Suppressor macrophage treated with lipopolysaccharide for 1 hour (primary cell): ENCODE data around the gene CETN1.

ENCODE experiments used
- DNase-seq, 3 donors: peaks; one replicate each; pipeline ENCODE4 v3.0.0-alpha.2; 2020 to 2022

CETN1 gene

DNA sequence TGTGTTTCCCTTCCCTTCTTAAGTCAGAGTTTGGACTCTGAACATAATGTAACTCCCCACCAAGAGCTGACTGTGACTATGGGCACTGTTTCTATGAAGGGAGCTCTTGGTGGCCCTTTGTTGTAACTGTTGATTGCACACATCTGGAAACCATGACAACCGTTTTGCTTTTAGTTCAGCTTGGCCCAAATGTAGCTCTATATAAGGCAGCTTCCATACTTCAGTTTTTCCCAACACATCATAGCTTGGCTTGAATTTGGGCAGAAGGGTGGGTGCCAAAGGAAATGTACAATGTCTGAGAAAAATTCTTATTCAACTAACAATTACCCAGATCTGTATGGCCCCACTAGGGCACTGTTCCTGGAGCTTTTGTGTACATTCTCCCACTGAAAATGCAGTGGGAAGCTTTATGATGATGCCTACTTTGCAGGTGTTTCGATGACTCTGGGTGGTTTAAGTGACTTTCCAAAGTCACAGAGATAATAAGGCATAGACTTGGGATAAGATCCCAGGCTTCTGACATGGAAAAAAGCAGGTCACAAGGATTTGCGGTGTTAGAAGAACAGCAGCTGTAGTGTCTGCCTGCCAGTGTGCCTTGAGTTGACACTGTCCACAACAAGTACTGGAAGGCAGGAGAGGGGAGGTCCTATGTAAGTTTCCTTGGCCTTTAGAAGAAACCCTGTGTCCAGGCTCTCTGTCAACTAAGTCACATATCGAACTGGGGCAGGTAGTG is 2.4 kb upstream of the CETN1 start:
- DNase-seq: no peak

DNA sequence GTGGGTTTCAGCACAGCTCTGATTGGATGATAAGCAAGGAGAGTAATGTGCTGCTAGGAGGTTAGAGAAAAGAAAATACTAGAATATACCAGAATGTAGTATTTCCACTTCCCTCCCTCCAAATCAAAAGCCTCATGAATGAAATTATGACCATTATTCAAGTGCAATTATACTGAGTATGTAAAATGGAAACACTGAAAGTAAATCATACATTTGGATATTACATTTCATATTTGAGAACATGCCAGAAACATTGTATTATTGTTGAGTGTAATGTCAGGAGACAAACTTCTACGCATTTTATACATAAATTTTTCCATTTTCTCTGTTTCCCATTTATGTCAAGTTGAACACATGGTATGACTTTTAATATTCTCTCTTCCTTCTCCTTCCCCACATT is 942 bp upstream of the CETN1 start:
- no peak for DNase-seq

DNA sequence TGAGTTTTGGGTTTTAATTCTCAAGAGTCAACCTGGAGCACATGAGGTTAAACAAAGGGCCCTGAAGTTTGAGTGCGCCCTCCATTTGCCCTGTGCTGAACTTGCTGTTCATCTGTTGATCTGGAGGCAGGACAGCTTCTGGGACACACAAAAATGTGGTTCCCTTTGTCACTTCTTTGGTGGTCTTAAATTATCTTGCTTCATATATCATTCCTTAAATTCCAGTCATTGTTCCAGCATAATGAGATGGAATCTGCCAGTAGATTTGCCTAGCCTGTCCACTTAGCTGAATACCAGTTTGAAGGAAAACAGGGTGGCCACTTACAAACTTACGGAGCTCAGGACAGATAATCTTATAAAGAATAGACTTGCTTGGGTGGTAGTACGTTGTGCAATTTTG is 916 bp downstream of the CETN1 start:
- DNase-seq: no peak

DNA sequence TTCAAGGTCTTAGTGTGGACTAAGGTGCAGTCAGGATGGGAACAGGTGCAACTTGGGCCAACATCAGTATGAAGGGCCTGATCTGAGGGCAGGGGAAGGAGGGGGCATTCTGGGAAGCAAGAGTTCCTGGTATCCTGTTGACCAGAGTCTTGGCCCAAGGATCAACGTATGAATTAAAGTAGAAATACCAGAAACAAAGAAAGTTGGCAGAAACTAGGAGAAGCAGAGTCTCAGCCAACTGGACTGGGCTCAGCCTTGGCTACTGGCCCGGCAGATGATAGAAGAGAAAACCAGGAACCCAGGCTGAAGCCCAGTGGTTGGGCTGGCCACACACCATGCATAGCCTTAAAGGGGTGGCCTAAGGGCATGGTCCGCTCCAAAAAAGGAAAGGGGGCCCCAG is 2.3 kb downstream of the CETN1 start:
- DNase-seq: no peak

DNA sequence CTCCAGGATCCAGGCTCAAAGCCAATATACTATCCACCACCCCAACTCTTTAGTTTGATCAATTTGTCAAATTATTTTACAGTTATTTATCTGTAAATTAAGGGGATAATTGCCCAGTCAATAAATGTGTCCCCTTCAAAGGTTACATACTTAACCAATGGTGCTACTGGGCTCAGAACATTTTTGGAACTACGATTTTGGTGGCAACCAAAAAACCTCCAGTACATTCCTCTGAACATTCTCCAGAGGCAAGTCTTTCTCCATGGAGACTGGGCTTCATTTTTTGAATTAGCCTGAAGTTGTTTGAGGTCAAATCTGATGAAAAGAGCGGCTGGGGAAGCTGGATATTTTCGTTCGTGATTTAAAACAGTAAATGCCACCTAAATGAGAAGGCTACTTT is 14.9 kb downstream of the CETN1 start:
- no peak for DNase-seq

DNA sequence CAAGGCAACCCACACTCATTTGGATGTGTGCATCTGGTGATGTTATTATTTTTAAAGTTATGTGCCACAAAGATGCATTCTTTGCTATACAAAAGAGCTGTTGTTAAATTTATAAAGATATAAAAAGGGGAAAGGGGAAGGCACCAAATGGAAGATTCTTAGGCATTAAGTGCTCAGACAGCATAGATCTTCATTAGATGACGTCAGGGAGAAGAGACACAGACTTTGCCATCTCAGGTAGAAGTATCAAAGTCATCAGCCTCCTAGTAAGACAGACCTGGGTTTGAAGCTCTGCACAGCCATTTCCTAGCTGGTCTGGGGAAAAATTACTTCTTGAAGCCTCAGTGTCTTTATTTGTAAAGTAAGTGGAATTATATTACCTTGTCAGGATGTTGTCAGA is 15.4 kb downstream of the CETN1 start:
- DNase-seq: no peak

DNA sequence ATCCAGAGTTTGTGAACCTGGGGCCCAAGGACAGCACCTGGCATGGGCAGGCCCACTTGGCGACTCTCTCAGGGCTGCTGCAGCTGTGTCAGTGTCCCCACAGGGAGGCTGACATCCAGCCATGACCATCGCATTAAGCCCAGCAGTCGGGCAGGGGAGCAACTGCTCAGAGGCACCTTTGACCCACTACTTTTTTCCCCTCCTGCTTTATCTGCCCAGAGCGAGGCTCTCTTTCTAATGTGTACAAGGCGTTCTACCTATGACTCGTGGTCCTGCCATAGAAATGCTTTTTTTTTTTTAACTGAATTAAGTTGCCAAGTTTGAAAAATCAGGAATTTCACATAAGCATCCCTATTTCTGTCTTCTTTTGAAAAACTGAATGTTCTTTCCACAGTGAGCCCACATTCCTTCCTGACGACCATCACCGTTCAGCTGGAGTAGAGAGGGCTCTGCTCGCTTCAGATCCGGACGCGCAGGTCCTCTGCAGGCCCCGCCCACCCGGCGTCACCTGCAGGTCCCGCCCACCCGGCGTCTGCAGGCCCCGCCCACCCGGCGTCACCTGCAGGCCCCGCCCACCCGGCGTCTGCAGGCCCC is 16.2 kb downstream of the CETN1 start:
- peak in 2 of 3 donors; percentile 12 to 47 for DNase-seq

DNA sequence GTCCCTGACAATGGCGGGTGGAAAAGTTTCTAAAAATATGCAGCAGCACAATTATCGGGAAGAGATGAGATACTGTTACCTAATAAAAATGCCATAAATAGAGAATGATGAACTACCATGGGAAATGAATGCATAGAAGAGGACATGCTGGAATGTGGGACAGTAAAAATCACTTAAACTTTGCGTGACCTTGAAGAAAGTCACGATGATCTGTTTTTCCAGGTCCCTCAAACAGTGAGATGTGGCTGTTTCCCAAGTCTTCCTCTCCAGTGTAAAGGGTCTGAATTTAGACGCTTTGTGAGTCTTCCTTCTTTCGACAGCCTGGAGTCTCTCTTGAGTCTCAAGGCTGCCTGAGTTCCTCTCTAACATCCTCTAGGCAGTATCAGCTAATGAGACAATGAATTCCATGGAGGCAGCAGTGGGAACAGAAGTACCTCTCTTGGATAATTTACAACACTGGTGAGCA is 18.0 kb downstream of the CETN1 start:
- DNase-seq: no peak

DNA sequence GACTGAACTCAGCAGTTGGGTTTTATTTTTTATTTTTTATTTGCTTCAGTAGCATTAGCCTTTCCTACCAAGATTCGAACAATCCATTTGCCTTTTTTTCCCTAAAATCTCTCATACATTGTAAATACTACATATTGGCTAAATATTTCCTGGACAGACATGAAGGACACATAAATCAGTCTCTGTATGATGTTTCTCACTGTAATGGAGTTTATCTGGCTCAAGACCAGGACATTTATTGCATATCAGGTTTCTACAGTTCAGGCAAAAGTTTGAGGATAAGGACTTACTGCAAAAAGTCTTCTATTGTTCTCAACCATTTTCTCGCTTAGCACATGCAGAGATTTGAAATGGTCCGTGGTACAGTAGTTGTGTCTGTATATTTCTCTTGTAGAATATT is 19.9 kb downstream of the CETN1 start:
- DNase-seq: no peak

DNA sequence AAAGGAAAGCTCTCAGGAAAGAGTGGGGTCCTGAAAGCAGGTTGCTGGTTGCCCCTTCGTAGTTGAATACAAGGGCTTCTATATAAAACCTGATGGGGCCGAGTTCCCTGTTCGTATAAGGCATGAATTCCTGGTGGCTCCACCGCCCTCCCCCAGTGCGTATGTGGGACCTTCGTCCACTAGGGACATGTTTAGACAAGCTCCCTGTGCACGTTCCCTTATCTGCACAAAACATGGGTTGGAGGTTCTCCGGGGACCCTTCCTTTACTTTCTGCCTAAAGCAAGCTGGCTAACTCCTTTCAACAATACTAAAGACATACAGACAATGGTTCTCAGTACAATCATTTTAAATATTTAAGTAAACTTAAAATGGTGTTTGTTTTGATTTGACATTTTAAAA is 24.6 kb downstream of the CETN1 start:
- DNase-seq: no peak

DNA sequence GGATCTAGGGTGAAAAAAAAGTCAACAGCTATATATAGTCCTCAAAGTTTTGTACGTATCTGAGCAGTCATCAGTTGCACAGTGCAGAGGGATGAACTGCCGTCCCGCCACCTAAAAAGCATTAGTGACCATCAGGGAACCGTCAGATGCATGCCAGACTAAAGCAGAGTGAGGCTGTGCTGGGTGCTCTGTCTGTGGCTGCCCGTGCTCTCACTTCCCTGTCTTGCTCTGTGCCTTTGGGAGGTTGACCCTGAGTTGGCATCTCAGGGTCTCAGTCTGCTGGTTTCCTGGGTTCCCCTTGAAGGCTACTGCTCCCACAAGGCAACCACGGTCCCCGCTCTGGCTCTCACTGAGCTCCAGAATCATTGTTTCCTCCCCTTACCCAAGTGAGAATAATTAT is 27.8 kb downstream of the CETN1 start:
- DNase-seq: no peak

DNA sequence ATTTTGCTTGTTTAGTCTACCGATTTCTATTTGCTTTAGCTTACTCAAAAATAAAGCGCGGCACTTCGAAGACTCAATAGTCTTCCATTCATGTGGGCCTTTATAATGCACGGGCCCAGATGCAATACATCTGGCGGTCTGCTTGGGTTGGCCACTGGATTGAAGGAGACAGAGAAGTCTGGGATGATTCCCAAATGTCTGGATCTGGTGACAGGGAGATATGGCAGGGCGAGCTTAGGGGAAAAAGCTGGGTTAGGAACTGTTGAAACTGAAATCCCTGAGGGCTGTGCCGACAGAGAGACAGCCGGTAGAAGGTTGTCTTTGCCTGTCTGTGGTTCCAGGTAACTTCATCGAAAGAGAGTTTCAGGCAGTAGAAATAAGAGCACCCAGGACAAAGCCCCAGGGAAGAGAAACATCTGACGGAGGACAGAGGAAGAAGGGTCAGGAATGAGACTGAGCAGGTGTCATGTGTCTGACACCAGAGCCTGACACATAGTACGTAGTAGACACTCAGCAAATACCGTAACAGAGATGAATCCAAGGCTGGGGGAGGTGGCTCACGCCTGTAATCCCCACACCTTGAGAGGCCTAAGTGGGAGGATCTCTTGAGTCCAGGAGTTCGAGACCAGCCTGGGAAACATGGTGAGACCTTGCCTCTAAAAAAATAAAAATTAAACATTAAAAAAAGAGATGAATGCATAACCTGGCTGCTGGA is 30.2 kb downstream of the CETN1 start:
- no peak for DNase-seq

DNA sequence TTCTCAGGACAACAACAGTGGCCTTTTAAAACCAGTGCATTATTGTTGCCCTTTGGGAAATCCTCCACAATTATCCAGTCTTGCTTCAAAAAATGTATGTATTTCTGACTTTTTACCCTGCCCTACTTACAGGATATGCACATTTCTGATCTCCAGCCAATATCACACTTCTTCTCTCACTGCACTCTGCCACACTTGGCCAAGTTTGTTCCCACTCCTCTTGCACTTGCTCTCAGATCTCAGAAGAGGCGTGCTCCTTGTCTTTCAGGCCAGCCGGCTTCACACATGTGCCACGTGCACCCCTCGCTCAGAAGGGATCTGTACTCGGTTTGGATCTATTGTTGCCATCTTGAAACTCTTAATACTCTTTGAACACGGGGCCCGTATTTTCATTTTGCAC is 32.0 kb downstream of the CETN1 start:
- no peak for DNase-seq

DNA sequence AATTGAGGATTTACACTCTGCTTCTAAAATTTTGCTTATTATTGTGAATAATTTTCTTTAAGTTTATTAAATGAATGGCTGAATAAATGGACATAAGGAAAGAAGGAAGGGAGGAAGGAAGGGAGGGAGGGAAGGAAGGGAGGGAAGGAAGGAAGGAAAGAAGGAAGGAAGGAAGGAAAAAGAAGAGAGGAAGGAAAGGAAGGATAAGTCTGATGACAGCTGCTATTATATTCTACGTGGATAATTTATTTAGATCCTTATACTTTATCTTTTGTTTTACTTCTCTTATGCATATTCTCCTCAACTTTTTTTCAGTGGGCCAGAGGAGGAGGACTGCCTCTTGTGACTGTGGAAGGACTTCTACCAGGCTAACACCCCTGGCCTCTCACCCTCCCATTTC is 34.0 kb downstream of the CETN1 start:
- no peak for DNase-seq

DNA sequence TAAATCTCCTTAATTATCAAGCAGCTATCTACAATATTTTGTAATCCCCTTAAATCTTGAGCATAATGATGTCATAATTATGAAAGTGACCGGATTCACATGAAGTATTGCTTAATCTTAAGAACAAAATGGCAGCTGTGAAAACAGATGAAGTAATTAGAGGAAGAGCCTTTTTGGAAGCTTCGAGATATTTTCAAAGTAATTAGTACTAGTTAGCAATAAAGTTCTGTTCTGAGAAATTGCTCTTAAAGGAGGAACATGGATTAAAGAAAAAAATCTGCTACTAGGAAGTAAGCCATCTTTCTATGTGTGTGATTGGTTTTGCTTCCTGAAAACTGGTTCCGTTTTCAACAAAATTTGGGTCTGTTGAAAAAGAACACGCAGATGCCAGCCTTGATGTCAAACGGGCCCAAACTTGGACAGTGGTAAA is 34.9 kb downstream of the CETN1 start:
- peak; percentile 33 to 66 (median 64) for DNase-seq

DNA sequence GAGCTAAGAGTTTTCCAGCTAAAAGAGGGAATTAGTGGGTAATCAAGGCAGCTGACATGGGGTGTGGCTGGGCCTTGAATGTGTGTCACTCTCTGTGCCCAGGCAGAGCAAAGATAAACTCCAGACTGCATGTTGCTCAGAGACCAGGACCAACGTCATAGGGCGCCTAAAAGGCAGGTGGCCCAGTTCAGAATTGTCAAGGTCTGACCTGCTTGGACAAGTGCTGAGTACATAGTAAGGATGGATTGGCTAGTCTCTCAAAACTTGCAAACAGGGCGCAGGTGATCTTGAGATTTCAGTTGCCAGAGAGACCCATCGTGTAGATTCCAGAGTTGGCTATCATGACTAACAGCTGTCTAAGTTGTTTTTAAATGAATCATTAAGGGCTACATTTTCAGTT is 35.6 kb downstream of the CETN1 start:
- DNase-seq: peak in 1 of 3 donors; percentile 27

DNA sequence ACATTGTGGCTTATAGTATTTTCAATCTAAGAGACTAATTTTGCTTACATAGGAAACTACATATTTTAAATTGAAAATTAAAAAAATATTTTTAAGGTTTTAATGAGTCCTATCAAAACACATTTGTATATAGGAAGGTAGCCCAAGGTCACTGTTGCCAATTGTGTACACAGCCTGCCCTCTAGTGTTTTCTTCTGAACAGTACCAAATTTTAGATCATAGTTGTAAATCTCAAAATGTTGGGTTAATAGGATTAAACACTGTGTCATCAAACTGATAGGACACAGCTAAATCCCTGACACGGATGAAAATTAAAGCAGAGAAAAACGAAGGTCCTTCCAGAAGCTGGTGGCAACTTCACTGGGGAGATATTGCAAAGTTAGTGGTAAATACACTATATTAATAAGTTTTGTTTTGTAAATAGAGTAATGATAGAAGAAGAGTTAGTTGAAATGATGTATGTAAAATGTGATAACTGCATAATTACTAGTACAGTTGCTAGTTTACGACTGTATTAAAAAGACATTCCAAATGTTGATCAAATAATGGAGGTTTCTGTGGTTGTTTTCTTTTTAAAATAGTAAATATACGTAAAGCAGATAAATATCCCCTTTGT is 36.3 kb downstream of the CETN1 start:
- peak; percentile 66 to 75 (median 66) for DNase-seq

DNA sequence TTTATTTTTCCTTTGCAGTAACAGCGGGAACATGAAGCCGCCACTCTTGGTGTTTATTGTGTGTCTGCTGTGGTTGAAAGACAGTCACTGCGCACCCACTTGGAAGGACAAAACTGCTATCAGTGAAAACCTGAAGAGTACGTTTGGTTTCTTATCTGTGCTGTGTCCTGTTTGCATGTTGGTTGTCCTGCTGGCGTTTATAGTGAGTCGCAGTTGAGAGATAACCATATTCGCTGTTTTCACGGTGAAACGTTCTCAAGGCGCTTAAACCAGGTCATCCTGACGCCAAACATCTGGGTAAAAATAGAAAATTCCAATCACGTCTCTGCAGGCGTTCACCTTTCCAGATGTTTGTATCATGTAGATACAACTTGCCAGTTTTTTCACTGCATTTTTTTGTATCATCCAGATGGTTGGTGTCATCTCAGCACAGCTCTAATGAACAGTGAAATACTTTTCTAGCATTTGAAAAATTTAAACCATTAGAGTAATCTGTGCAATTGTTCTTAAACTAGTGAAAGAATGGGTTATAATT is 37.9 kb downstream of the CETN1 start:
- no peak for DNase-seq

DNA sequence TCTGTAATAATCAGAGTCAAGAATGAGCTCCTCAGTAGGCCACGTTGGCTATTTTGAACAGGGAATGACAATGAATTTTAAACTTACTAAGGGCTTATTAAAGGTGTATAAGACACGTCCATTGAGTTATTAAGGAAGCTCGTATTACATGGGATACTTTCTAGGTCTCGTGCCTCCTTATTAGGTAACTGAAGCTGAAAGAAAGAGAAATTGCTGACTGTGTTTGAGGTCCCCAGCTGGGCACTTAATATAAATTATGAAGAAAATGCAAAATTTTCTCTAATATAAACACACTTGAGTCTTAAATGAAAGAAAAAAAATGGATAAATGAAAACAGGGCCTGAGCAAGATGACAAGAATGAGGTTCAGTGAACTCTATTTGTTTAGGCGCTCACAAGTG is 38.4 kb downstream of the CETN1 start:
- DNase-seq: no peak

DNA sequence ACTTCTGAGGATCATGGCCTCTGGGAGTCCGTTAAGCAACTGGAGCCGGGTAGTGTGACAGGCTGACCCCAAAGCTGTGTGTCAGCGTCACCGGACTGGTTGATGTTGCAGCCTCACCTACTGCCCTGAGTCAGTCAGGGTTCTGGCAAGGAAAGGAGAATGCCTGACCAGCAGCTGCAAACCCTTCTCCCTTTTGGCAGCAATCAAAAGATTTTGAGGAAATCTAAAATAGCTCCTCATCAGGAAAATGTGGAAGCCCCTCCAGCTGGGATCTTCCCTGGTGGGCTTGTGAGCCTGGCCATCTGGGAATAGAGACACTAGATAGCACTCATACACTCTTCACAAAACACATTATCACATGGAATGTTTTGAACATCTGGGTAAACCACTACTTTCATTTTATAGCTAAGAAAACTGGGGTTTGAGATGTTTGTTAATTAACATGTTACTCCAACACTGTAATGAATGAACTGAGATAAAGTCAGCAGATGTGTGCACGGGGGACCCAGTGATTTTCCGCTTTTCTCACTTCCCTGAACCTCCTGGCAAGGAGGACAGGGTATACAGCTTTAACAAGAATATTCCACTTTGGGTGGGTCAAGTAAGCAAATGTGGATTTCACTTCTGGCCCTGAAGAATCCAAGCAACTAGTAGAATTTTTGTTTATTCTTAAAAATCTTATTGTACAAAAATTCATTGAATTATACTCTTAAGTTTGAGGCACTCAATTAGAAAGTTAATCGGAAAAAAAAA is 41.3 kb downstream of the CETN1 start:
- no peak for DNase-seq

DNA sequence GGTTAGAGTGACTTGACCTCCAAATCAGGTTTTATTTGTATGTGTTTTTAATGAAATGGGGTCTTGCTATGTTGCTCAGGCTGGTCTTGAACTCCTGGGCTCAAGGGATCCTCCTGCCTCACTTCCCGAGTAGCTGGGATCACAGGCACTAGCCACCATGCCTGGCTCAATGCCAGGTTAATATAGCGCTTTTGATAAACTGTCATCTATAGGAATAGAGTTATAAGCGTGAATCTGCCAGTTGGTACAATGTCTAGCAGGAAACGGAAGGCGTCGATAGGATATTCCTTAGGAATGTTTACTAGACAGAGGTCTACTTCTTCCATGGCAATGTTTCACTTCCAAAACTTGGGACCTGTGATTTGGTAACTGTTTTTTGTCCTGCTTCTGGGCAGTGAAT is 42.1 kb downstream of the CETN1 start:
- DNase-seq: no peak

DNA sequence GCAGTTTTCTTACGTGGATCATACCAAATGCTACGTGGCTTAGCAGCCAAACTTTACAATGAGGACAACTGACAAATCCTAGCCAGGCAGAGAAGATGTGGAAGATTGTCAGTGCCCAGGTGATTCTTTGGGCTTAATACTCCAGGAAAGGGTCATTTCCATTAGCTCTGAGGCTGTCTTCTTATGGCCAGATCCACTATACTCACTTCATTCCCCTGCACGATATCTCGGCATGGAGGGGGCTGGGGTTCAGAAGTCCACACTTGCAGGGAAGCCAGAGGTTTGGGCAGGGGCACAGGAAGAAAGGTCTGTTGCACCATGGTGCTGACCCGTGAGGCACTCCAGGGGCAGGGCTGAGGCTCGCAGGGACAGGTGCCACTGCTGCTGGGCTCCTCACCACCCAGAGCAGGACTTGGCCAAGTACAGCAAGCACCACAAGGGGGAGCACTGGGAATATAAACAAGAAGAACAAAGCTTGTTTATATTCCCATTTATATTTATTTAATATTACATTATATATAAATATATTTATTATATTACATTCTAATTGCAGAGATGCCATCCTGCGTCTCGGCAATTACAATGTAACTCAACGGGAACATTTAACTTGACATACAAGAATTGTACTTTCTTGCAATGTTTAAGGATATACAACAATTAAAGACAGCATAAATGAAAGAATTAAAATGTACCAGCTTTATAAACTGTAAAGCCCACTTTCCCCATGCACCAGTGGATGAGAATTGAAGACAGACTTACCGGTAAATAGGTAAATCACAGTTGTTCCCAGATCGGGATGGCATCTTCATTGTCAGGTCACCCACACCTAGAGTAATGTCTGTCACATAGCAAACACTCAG is 43.8 kb downstream of the CETN1 start:
- peak; percentile 69 to 86 (median 80) for DNase-seq
